ENCODE results near the gene ADAMTS19.

The ADAMTS19 gene

DNA sequence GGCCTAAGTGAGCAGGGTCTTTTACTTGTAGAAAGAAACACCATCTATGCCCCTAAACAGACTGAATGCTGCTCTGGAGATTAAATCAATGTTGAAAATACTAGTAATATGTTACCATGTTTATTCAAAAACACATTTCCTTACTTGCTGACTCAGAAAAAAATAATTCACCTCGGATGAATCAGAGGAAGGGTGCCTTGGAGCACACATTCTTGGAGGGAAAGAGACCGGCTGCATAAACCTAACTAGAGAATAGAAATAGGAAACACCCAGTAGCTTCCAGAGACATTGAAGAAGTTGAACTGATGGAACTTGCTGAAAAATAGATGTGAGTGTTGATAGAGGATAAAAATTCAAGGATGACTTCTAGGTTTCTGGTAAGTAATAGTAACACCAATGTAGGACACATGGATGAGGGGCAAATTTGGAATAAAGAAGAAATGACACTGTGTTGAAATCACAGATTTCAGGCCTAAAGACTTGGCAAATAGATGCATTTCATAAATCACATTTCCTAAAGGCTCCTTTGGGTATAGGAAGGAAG is 210.9 kb downstream of the ADAMTS19 start:
- in situ Hi-C loops (cut with MboI; ENCODE audit: low pct_unique_long_range_greater_than_20kb, low sequenced_read_pairs, unreplicated experiment): no loop called here
- no peak for DNase-seq (ENCODE audit: low spot score)
- TF ChIP-seq, protein P1, sequence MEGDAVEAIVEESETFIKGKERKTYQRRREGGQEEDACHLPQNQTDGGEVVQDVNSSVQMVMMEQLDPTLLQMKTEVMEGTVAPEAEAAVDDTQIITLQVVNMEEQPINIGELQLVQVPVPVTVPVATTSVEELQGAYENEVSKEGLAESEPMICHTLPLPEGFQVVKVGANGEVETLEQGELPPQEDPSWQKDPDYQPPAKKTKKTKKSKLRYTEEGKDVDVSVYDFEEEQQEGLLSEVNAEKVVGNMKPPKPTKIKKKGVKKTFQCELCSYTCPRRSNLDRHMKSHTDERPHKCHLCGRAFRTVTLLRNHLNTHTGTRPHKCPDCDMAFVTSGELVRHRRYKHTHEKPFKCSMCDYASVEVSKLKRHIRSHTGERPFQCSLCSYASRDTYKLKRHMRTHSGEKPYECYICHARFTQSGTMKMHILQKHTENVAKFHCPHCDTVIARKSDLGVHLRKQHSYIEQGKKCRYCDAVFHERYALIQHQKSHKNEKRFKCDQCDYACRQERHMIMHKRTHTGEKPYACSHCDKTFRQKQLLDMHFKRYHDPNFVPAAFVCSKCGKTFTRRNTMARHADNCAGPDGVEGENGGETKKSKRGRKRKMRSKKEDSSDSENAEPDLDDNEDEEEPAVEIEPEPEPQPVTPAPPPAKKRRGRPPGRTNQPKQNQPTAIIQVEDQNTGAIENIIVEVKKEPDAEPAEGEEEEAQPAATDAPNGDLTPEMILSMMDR (IDR thresholded peaks at IDR 0.05; ENCODE audit: extremely low read depth, insufficient read depth, missing control alignments): no peak

DNA sequence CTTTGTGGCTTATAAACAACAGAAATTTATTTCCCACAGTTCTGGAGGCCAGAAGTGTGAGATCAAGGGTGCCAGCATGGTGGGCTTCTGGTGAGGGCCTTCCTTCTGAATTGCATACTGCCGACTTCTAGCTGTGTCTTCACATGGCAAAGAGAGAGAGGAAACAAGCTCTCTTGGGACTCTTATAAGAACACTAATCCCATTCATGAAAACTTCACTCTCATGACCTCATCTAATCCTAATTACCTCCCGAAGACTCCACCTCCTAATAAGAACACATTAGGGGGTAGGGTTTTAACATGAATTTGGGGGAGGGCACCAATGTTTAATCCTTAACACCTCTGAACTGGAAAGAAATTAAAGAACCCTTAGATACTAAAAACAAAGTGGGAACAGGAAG is 211.9 kb downstream of the ADAMTS19 start:
- TF ChIP-seq, protein P1 (IDR thresholded peaks at IDR 0.05; ENCODE audit: extremely low read depth, insufficient read depth, missing control alignments): no peak
- no peak for DNase-seq (ENCODE audit: low spot score)

DNA sequence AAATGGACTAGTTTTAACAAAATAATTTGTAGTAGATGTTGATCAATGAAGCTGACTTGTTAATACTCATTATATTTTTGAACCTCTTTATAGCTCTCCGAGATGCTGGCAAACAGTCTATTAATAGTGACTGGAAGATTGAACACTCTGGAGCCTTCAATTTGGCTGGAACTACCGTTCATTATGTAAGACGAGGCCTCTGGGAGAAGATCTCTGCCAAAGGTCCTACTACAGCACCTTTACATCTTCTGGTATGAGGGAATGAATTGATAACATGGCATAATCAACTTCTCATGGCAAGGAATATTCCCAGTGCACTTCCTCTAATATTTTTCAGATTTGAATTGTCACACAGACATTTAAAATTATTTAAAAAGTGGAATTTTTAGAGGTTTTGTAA is 219.6 kb downstream of the ADAMTS19 start:
- in situ Hi-C loops (cut with MboI; ENCODE audit: low pct_unique_long_range_greater_than_20kb, low sequenced_read_pairs, unreplicated experiment): no loop called here
- DNase-seq (ENCODE audit: low spot score): no peak

More for the DNA sequence above, 211.9 kb downstream of the ADAMTS19 start:
- in situ Hi-C loops (cut with MboI; ENCODE audit: low pct_unique_long_range_greater_than_20kb, low sequenced_read_pairs, unreplicated experiment): no loop called here

DNA sequence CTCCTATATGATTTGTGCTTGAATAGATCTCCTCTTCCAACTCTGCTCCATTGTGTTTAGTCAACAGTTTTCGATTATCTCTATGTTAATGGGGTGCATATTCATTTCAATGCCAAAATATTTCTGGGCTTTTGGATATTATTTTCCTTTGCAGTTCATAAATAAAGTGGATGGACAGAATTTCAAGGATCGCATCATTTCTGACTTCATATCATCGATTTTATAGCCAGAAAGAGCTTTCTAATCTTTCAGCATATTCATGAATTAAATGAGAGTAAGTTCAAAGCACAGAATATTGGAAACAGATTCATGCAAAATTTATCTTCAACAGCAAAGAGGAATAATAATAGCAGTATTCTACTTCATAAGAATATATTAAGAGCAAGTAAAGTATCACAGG is 227.8 kb downstream of the ADAMTS19 start:
- TF ChIP-seq, protein P1 (IDR thresholded peaks at IDR 0.05; ENCODE audit: extremely low read depth, insufficient read depth, missing control alignments): no peak
- no peak for DNase-seq (ENCODE audit: low spot score)
- in situ Hi-C loops (cut with MboI; ENCODE audit: low pct_unique_long_range_greater_than_20kb, low sequenced_read_pairs, unreplicated experiment): no loop called here

More for the DNA sequence above, 219.6 kb downstream of the ADAMTS19 start:
- TF ChIP-seq, protein P1 (IDR thresholded peaks at IDR 0.05; ENCODE audit: extremely low read depth, insufficient read depth, missing control alignments): no peak

DNA sequence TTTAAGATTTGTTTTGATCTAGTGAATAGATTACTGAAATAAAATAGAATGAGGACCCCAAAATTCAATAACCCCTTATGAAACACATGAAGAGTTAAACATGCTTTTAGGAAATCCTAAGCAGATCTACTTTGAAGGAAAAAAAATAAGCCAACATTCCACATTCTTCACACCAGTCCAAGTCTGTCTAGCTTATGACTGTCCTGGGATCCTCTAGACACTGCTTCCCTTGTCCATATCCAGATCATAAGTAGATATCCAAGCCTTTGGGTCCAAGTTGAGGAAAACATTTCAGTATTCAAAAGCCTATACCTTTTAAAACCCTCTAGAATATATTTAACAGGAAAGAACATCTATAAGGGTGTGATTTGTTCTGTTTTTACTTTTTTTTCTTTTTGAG is 228.9 kb downstream of the ADAMTS19 start:
- in situ Hi-C loops (cut with MboI; ENCODE audit: low pct_unique_long_range_greater_than_20kb, low sequenced_read_pairs, unreplicated experiment): no loop called here
- TF ChIP-seq, protein P1 (IDR thresholded peaks at IDR 0.05; ENCODE audit: extremely low read depth, insufficient read depth, missing control alignments): no peak
- DNase-seq (ENCODE audit: low spot score): no peak

DNA sequence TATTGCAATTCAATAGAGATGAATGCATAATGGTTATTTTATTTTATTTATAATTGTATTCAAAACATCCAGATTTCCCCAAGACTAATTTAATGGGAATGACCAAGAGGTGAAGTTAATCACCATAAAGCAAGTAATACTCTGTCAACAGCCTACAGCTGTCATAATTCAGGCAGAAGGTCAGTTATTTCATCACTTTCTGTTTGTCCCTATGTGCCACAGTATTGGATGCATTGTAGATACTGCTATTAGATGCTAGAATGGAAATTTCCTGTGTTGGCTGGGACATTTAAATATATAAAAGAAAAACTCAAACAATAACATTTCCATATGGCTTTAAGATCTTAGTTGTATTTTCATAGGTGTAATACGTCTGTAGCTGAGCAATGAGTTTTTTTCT is 231.1 kb downstream of the ADAMTS19 start:
- in situ Hi-C loops (cut with MboI; ENCODE audit: low pct_unique_long_range_greater_than_20kb, low sequenced_read_pairs, unreplicated experiment): no loop called here
- TF ChIP-seq, protein P1 (IDR thresholded peaks at IDR 0.05; ENCODE audit: extremely low read depth, insufficient read depth, missing control alignments): no peak
- no peak for DNase-seq (ENCODE audit: low spot score)

Measured in GM13977 (cell line).